Panc1 (cell line): ENCODE data around the gene TRPM5. TPM values are rescaled to one million over a fixed set of nuclear protein-coding genes. Genes with fewer than 3 reads are reported as not detected.
A peak's percentile ranks its signal among the peaks of the same experiment; 100 is the strongest.

Experiments
- ATAC-seq: fragments of 200-7000 bp; cut with Tn5 transposase; 2 replicates; pipeline ENCODE4 v1.9.1; 2020; ENCODE audit warnings: mild to moderate bottlenecking, moderate library complexity
- BruUV-seq: library from RNA; stranded (reverse); fragments of 400-500 nt; replicated peaks from 2 replicates; lab custom pipeline; 2021; lab: Mats Ljungman, UMichigan
- CTCF ChIA-PET: fragments of 300-600 bp; sonication (Branson Sonifier 250); formaldehyde crosslinking; loops from one replicate; lab custom pipeline; 2022; ENCODE audit warnings: antibody characterized with exemption; lab: Charles Lee
- POLR2A ChIA-PET: fragments of 300-600 bp; sonication (Branson Sonifier 250); formaldehyde crosslinking; loops from one replicate; lab custom pipeline; 2022; ENCODE audit warnings: antibody characterized with exemption; lab: Charles Lee
- DNase-seq: peaks from one replicate; pipeline ENCODE4 v3.0.0-alpha.2; 2010; ENCODE audit warnings: low read depth, low spot score
- H3K27ac ChIP-seq: 2 replicates; pipeline ENCODE4 v1.5.1; 2011; ENCODE audit warnings: mild to moderate bottlenecking, low read length, inconsistent platforms
- H3K27me3 ChIP-seq: fragments of 200-500 bp; sonication (Bioruptor generic); 2 replicates; pipeline ENCODE4 v1.6.0; 2014; ENCODE audit warnings: low read length, inconsistent platforms; ENCODE audit not compliant: control insufficient read depth, insufficient read depth
- H3K36me3 ChIP-seq: fragments of 200-500 bp; sonication (Bioruptor generic); 2 replicates; pipeline ENCODE4 v1.5.1; 2014; ENCODE audit warnings: inconsistent platforms, mild to moderate bottlenecking, low read length, moderate library complexity; ENCODE audit not compliant: control insufficient read depth, insufficient read depth
- H3K4me1 ChIP-seq: 2 replicates; pipeline ENCODE4 v1.5.1; 2011; ENCODE audit warnings: inconsistent platforms, mild to moderate bottlenecking, low read length, moderate library complexity; ENCODE audit not compliant: control insufficient read depth, insufficient read depth
- H3K4me3 ChIP-seq, 2 experiments: 2 replicates each; pipeline ENCODE4 v1.5.1; 2011 to 2012; ENCODE audit warnings: low read depth in 2 of 2, low read length in 2 of 2, mild to moderate bottlenecking in 2 of 2, inconsistent platforms in 1 of 2, moderate library complexity in 1 of 2
- H3K9me3 ChIP-seq: fragments of 200-500 bp; sonication (Bioruptor generic); 2 replicates; pipeline ENCODE4 v1.5.1; 2014; ENCODE audit warnings: low read depth, mild to moderate bottlenecking, inconsistent platforms, low read length, moderate library complexity; ENCODE audit not compliant: control insufficient read depth, insufficient read depth
- CTCF ChIP-seq: fragments of 450-650 bp; IDR thresholded peaks from 2 replicates; pipeline ENCODE4 v1.5.1; 2017; ENCODE audit warnings: mild to moderate bottlenecking
- POLR2AphosphoS5 ChIP-seq: IDR thresholded peaks from 2 replicates; pipeline ENCODE4 v1.6.1; 2012; ENCODE audit warnings: mild to moderate bottlenecking, low read depth, low read length, moderate library complexity
- REST ChIP-seq, 2 experiments: IDR thresholded peaks; 2 replicates each; pipeline ENCODE4 v1.6.1; 2011 to 2012; ENCODE audit warnings: low read depth in 2 of 2, control low read depth in 1 of 2, low read length in 1 of 2, mild to moderate bottlenecking in 1 of 2, moderate library complexity in 1 of 2; ENCODE audit not compliant: insufficient read depth in 1 of 2
- SIN3A ChIP-seq: IDR thresholded peaks from 2 replicates; pipeline ENCODE4 v1.6.1; 2012; ENCODE audit warnings: low read depth, mild to moderate bottlenecking, low read length, moderate library complexity, borderline replicate concordance; ENCODE audit not compliant: insufficient read depth
- TCF7L2 ChIP-seq: IDR thresholded peaks from 2 replicates; pipeline ENCODE4 v1.6.1; 2011; ENCODE audit warnings: mild to moderate bottlenecking, low read depth, low read length, inconsistent platforms
- in situ Hi-C: cut with HindIII; loops from 2 replicates; pipeline ENCODE4 v1.10.0; 2016; ENCODE audit warnings: low sequenced_read_pairs, low pct_unique_long_range_greater_than_20kb
- intact Hi-C: fragments of 100-400 bp; cut with micrococcal nuclease; formaldehyde crosslinking; loops from one replicate; pipeline ENCODE4 v1.10.0; 2022; ENCODE audit not compliant: unreplicated experiment
- total RNA-seq: library from RNA; stranded (reverse); gene quantifications from one replicate; pipeline ENCODE4 v1.2.1, GENCODE V29; 2021; ENCODE audit not compliant: unreplicated experiment

TRPM5 gene
- total RNA-seq, 1 experiment from 2014 or later = 0.08 TPM

GRCh38 chr11:2436013-2436520 is 8.2 kb downstream of the TRPM5 start:
- no TSS peak for BruUV-seq
- Histone ChIP-seq H3K4me3 (no peak overlapping the region), H3K27me3 (no peaks in the 10 kb centered on the region), H3K27ac (no peak overlapping the region), H3K4me1 (no peaks in the 10 kb centered on the region), H3K9me3 (no peaks in the 10 kb centered on the region), H3K36me3 (no peaks in the 10 kb centered on the region)
- 0 out of 2 replicates have a peak, but pooled peaks have one; percentile 27 for ATAC-seq
- DNase-seq = no peak
- TF ChIP-seq TCF7L2 = no peak
- TF ChIP-seq SIN3A = no peak
- TF ChIP-seq POLR2AphosphoS5 = no peak
- no peak for TF ChIP-seq CTCF
- no peak for TF ChIP-seq REST (IDR thresholded peaks at IDR 0.05; ENCODE audit: insufficient read depth in 1 of 2, low read depth in 2 of 2, low read length in 1 of 2)
- in situ Hi-C loops (no loop called here), intact Hi-C loops (no loop called here)
- CTCF ChIA-PET = interaction anchor here (1.1 kb wide), 1 partner anchor 15 kb away, joined by 3 read pairs; no protein-coding TSS in a partner anchor
- POLR2A ChIA-PET = no interaction called here

GRCh38 chr11:2435288-2436012 is 8.9 kb downstream of the TRPM5 start:
- Histone ChIP-seq H3K36me3 (no peaks in the 10 kb centered on the region), H3K4me1 (no peaks in the 10 kb centered on the region), H3K4me3 (no peak overlapping the region), H3K27me3 (no peaks in the 10 kb centered on the region), H3K9me3 (no peaks in the 10 kb centered on the region), H3K27ac (no peak overlapping the region)
- no peak for ATAC-seq
- ChIA-PET CTCF (interaction anchor here (1.1 kb wide), 1 partner anchor 15 kb away, joined by 3 read pairs; no protein-coding TSS in a partner anchor), POLR2A (no interaction called here)
- in situ Hi-C loops = no loop called here
- no peak for TF ChIP-seq POLR2AphosphoS5
- TF ChIP-seq REST (IDR thresholded peaks at IDR 0.05; ENCODE audit: insufficient read depth in 1 of 2, low read depth in 2 of 2, low read length in 1 of 2) = no peak
- no peak for TF ChIP-seq CTCF
- no peak for TF ChIP-seq TCF7L2
- TF ChIP-seq SIN3A = no peak
- DNase-seq = no peak
- no TSS peak for BruUV-seq
- intact Hi-C loops = no loop called here
